H1 (cell line): ENCODE data around the gene RPP25L. TPM values are rescaled to one million over a fixed set of nuclear protein-coding genes. Genes with fewer than 3 reads are reported as not detected.

Experiments used
- CTCF ChIA-PET: fragments of 300-600 bp; sonication (Branson Sonifier 250); formaldehyde crosslinking; loops from one replicate; lab custom pipeline; 2021; ENCODE audit not compliant: partially characterized antibody; lab: Charles Lee
- POLR2A ChIA-PET: fragments of 300-600 bp; sonication (Branson Sonifier 250); formaldehyde crosslinking; loops from one replicate; lab custom pipeline; 2021; ENCODE audit warnings: inconsistent platforms; ENCODE audit not compliant: partially characterized antibody; lab: Charles Lee
- DNase-seq, 2 experiments: peaks; one replicate each; pipeline versions ENCODE4 v3.0.0 to v3.0.0-alpha.2; 2010 to 2022; ENCODE audit warnings: low spot score in 2 of 2, low read depth in 1 of 2, mixed read lengths in 1 of 2
- FAIRE-seq: peaks from 2 replicates; lab custom pipeline; 2011; peaks lifted over from hg19 to GRCh38; lab: Jason Lieb, UNC
- H2AFZ ChIP-seq: 2 replicates; pipeline ENCODE4 v1.8.1; 2012; ENCODE audit warnings: low read length, inconsistent platforms
- H2AK5ac ChIP-seq: 2 replicates; pipeline ENCODE4 v1.6.1; 2013; ENCODE audit warnings: low read depth, low read length
- H2BK120ac ChIP-seq: replicated peaks from 2 replicates; pipeline ENCODE3; 2013; ENCODE audit warnings: low read depth, low read length, inconsistent platforms
- H2BK12ac ChIP-seq: 2 replicates; pipeline ENCODE4 v1.6.1; 2013; ENCODE audit warnings: low read depth, low read length
- H2BK15ac ChIP-seq: 2 replicates; pipeline ENCODE4 v1.6.1; 2013; ENCODE audit warnings: low read length
- H2BK20ac ChIP-seq: 2 replicates; pipeline ENCODE4 v1.6.1; 2013; ENCODE audit warnings: low read length
- H2BK5ac ChIP-seq: 2 replicates; pipeline ENCODE4 v1.6.1; 2013; ENCODE audit warnings: low read depth, low read length
- H3K14ac ChIP-seq: 2 replicates; pipeline ENCODE4 v1.6.1; 2013; ENCODE audit warnings: inconsistent platforms; ENCODE audit not compliant: insufficient read length
- H3K18ac ChIP-seq: 2 replicates; pipeline ENCODE4 v1.6.1; 2013; ENCODE audit warnings: low read length; ENCODE audit errors: extremely low read depth
- H3K23ac ChIP-seq: 2 replicates; pipeline ENCODE4 v1.6.1; 2013; ENCODE audit warnings: inconsistent platforms; ENCODE audit not compliant: insufficient read length
- H3K23me2 ChIP-seq: 2 replicates; pipeline ENCODE4 v1.6.1; 2013; ENCODE audit warnings: low read depth, low read length
- H3K27ac ChIP-seq: 2 replicates; pipeline ENCODE4 v1.6.1; 2011; ENCODE audit warnings: low read depth, low read length, inconsistent platforms
- H3K27me3 ChIP-seq, 4 experiments: replicated peaks in 1 of 4; 1 replicate in 1 of 4; 2 replicates in 3 of 4; pipeline versions ENCODE4 v1.6.1 to v1.8.1; 2011 to 2013; ENCODE audit warnings: low read length in 3 of 4, mild to moderate bottlenecking in 3 of 4, inconsistent platforms in 2 of 4, mixed read lengths in 2 of 4, moderate library complexity in 1 of 4; ENCODE audit not compliant: control insufficient read depth in 3 of 4, insufficient read depth in 3 of 4; ENCODE audit errors: extremely low read depth in 1 of 4
- H3K36me3 ChIP-seq, 4 experiments: 2 replicates each; pipeline versions ENCODE4 v1.6.1 to v1.8.1; 2011 to 2013; ENCODE audit warnings: mild to moderate bottlenecking in 4 of 4, low read length in 3 of 4, moderate library complexity in 2 of 4, control low read depth in 1 of 4, inconsistent platforms in 1 of 4; ENCODE audit not compliant: insufficient read depth in 4 of 4, control insufficient read depth in 2 of 4
- H3K4ac ChIP-seq: replicated peaks from 2 replicates; pipeline ENCODE3; 2013; ENCODE audit warnings: low read length, low read depth, mixed read lengths, inconsistent platforms; ENCODE audit not compliant: insufficient read length
- H3K4me1 ChIP-seq, 4 experiments: replicated peaks in 1 of 4; 1 replicate in 1 of 4; 2 replicates in 3 of 4; pipeline versions ENCODE4 v1.6.1 to v1.8.1; 2011 to 2013; ENCODE audit warnings: low read length in 3 of 4, inconsistent platforms in 2 of 4, mixed read lengths in 1 of 4; ENCODE audit not compliant: insufficient read depth in 4 of 4, control insufficient read depth in 3 of 4
- H3K4me2 ChIP-seq, 2 experiments: 2 replicates each; pipeline versions ENCODE4 v1.6.1 to v1.8.1; 2011 to 2013; ENCODE audit warnings: low read depth in 2 of 2, low read length in 2 of 2, control low read depth in 1 of 2, inconsistent platforms in 1 of 2, mild to moderate bottlenecking in 1 of 2; ENCODE audit not compliant: insufficient read depth in 1 of 2
- H3K4me3 ChIP-seq, 4 experiments: fragments of 200-600, 300-600 bp in 1 of 4; sonication (generic), shearing (Covaris generic), sonication (Bioruptor Twin) in 1 of 4; 2 replicates each; pipeline versions ENCODE4 v1.5.1 to v1.8.1; 2011 to 2016; ENCODE audit warnings: low read length in 4 of 4, low read depth in 3 of 4, control low read depth in 2 of 4, inconsistent platforms in 2 of 4, mild to moderate bottlenecking in 2 of 4, mixed read lengths in 1 of 4, moderate library complexity in 1 of 4; ENCODE audit not compliant: insufficient read depth in 2 of 4; ENCODE audit errors: extremely low read depth in 1 of 4
- H3K56ac ChIP-seq: replicated peaks from 2 replicates; pipeline ENCODE3; 2013; ENCODE audit warnings: low read depth, mild to moderate bottlenecking, mixed read lengths, low read length, inconsistent platforms; ENCODE audit not compliant: insufficient read length
- H3K79me1 ChIP-seq: 2 replicates; pipeline ENCODE4 v1.6.1; 2013; ENCODE audit warnings: low read depth, low read length, control low read depth
- H3K79me2 ChIP-seq, 2 experiments: 2 replicates each; pipeline versions ENCODE4 v1.6.1 to v1.8.1; 2012 to 2013; ENCODE audit warnings: low read length in 2 of 2, mild to moderate bottlenecking in 2 of 2, inconsistent platforms in 1 of 2; ENCODE audit not compliant: insufficient read depth in 2 of 2, control insufficient read depth in 1 of 2
- H3K9ac ChIP-seq, 4 experiments: replicated peaks in 1 of 4; 1 replicate in 1 of 4; 2 replicates in 3 of 4; pipeline versions ENCODE4 v1.6.1 to v1.8.1; 2011 to 2013; ENCODE audit warnings: low read depth in 3 of 4, low read length in 3 of 4, control low read depth in 2 of 4, mild to moderate bottlenecking in 2 of 4, moderate library complexity in 2 of 4, inconsistent platforms in 1 of 4; ENCODE audit errors: extremely low read depth in 1 of 4
- H3K9me3 ChIP-seq, 2 experiments: 2 replicates each; pipeline versions ENCODE4 v1.6.1 to v1.8.1; 2012 to 2013; ENCODE audit warnings: mild to moderate bottlenecking in 2 of 2, moderate library complexity in 2 of 2, control low read depth in 1 of 2, inconsistent platforms in 1 of 2, low read depth in 1 of 2, low read length in 1 of 2, mixed read lengths in 1 of 2; ENCODE audit not compliant: insufficient read depth in 2 of 2
- H4K20me1 ChIP-seq, 2 experiments: replicated peaks in 1 of 2; 2 replicates each; pipeline versions ENCODE3 to v1.8.1; 2011 to 2013; ENCODE audit warnings: inconsistent platforms in 2 of 2, low read length in 2 of 2, mild to moderate bottlenecking in 1 of 2; ENCODE audit not compliant: insufficient read depth in 2 of 2, control insufficient read depth in 1 of 2
- H4K5ac ChIP-seq: 2 replicates; pipeline ENCODE4 v1.6.1; 2013; ENCODE audit warnings: low read length, low read depth, mixed read lengths, inconsistent platforms; ENCODE audit not compliant: insufficient read length
- H4K8ac ChIP-seq: 2 replicates; pipeline ENCODE4 v1.8.0; 2013; ENCODE audit warnings: mild to moderate bottlenecking, moderate library complexity, low read length, inconsistent platforms; ENCODE audit not compliant: insufficient read depth; ENCODE audit errors: extremely low read depth
- H4K91ac ChIP-seq: replicated peaks from 2 replicates; pipeline ENCODE3; 2013; ENCODE audit warnings: low read length, mixed read lengths, inconsistent platforms; ENCODE audit not compliant: insufficient read length
- ATF3 ChIP-seq: IDR thresholded peaks from 2 replicates; pipeline ENCODE4 v1.6.1; 2011; ENCODE audit warnings: low read depth, mild to moderate bottlenecking, low read length; ENCODE audit not compliant: insufficient read depth
- CBX8 ChIP-seq: fragments of 300-800, 300-1000 bp; sonication (generic); IDR thresholded peaks from 2 replicates; pipeline ENCODE4 v1.7.1; 2016; ENCODE audit warnings: low read depth, low read length, borderline replicate concordance
- CHD2 ChIP-seq: IDR thresholded peaks from 2 replicates; pipeline ENCODE4 v1.6.1; 2012; ENCODE audit warnings: low read length, improper control_type of control experiment
- EP300 ChIP-seq, 2 experiments: IDR thresholded peaks; 1 replicate in 1 of 2; 2 replicates in 1 of 2; pipeline ENCODE4 v1.6.1; 2011 to 2012; ENCODE audit warnings: low read depth in 2 of 2, low read length in 2 of 2, mild to moderate bottlenecking in 2 of 2, borderline replicate concordance in 1 of 2, inconsistent platforms in 1 of 2, moderate library complexity in 1 of 2
- JUND ChIP-seq: IDR thresholded peaks from 2 replicates; pipeline ENCODE4 v1.6.1; 2011; ENCODE audit warnings: mild to moderate bottlenecking, improper control_type of control experiment, low read length
- NANOG ChIP-seq: IDR thresholded peaks from 2 replicates; pipeline ENCODE4 v1.6.1; 2011; ENCODE audit warnings: low read length, low read depth, mild to moderate bottlenecking, inconsistent platforms; ENCODE audit not compliant: insufficient read depth, poor library complexity, severe bottlenecking
- NRF1 ChIP-seq: IDR thresholded peaks from 2 replicates; pipeline ENCODE4 v1.6.1; 2011; ENCODE audit warnings: mild to moderate bottlenecking, low read depth, low read length, improper control_type of control experiment
- PHF8 ChIP-seq: fragments of 200-600 bp; sonication (generic); conservative IDR thresholded peaks from 2 replicates; pipeline ENCODE4 v1.7.1; 2012; ENCODE audit warnings: low read depth, mild to moderate bottlenecking, inconsistent platforms, low read length, moderate library complexity
- POLR2AphosphoS5 ChIP-seq: IDR thresholded peaks from 2 replicates; pipeline ENCODE4 v1.6.1; 2011; ENCODE audit warnings: low read depth, low read length
- TBP ChIP-seq: IDR thresholded peaks from 2 replicates; pipeline ENCODE4 v1.6.1; 2011; ENCODE audit warnings: low read depth, low read length, improper control_type of control experiment
- WGBS, 2 experiments: shearing (Covaris generic) in 1 of 2; methylation state at CpG; one replicate each; pipeline versions ENCODE4 v1.1.6 to v1.1.7; 2013 to 2015; ENCODE audit warnings: low lambda C conversion rate in 2 of 2, mixed read lengths in 2 of 2, inconsistent platforms in 1 of 2, low coverage in 1 of 2, missing lambda C conversion rate in 1 of 2; ENCODE audit not compliant: insufficient replicate concordance in 2 of 2, insufficient coverage in 1 of 2, insufficient read length in 1 of 2; ENCODE audit errors: extremely low coverage in 1 of 2, missing lambda C conversion rate in 1 of 2; 5-methylcytosine and 5-hydroxymethylcytosine counted together
- polyA plus RNA-seq, 7 experiments: library from polyadenylated mRNA; depleted of rRNA in 3 of 7; stranded (reverse) in 5 of 7; unstranded in 2 of 7; fragments of >200 nt in 5 of 7; fragments of 200-250 nt in 2 of 7; gene quantifications; 1 replicate in 5 of 7; 2 replicates in 1 of 7; 4 replicates in 1 of 7; pipeline versions ENCODE4 v1.2.1 to v1.2.3, GENCODE V29; 2011 to 2013; ENCODE audit warnings: missing spikeins in 2 of 7, mixed read lengths in 2 of 7
- total RNA-seq: library from RNA; stranded (reverse); fragmentation: NEBNext Ultra II Directional; extraction: Animal tissue kit (Norgen Biotek cat#: 25700); gene quantifications from 2 replicates; pipeline ENCODE4 v1.2.1, GENCODE V29; 2021

RPP25L gene
- total and polyA plus RNA-seq, 2 of the 8 experiments (the other 6 are each of a cell fraction or from before 2014, with no cell fraction given), result 21.6 to 75.0 TPM

GRCh38 chr9:34655394-34655793 is 43.5 kb upstream of the RPP25L start:
- Histone ChIP-seq H2BK120ac (no peak overlapping the region), H4K5ac (no peak overlapping the region), H3K27me3 (no peaks in the 10 kb centered on the region; a peak in 1 of 7 replicates), H4K8ac (no peak overlapping the region), H2BK12ac (no peak overlapping the region), H3K4me1 (peaks cover 5 to 22% (median 10%) of the 10 kb centered on the region in 4 experiments; a peak in 6 of 7 replicates), H3K4ac (no peak overlapping the region), H2BK5ac (no peak overlapping the region), H3K27ac (no peak overlapping the region), H2BK20ac (no peak overlapping the region), H3K79me1 (no peaks in the 10 kb centered on the region), H4K91ac (no peak overlapping the region), H2AK5ac (no peak overlapping the region), H3K4me2 (no peak overlapping the region), H3K23ac (no peak overlapping the region), H3K18ac (no peak overlapping the region), H3K79me2 (no peaks in the 10 kb centered on the region), H3K4me3 (no peak overlapping the region), H3K56ac (no peak overlapping the region), H3K23me2 (peaks cover 4% of the 10 kb centered on the region), H3K14ac (no peak overlapping the region), H3K36me3 (no peaks in the 10 kb centered on the region), H3K9me3 (no peaks in the 10 kb centered on the region), H3K9ac (no peak overlapping the region), H4K20me1 (peaks cover 0 to 4% of the 10 kb centered on the region in 2 experiments), H2BK15ac (no peak overlapping the region), H2AFZ (no peak overlapping the region)
- ChIA-PET CTCF (interaction anchor here (0.6 to 15.2 kb wide), 4 partner anchors 9 to 47 kb away, joined by 3 to 277 read pairs (median 8); partner anchors contain the start of genes GALT and SIGMAR1), POLR2A (interaction anchor here (0.7 to 12.8 kb wide), 5 partner anchors 9 to 1077 kb away, joined by 3 to 127 read pairs (median 10); partner anchors contain the start of genes ARID3C, CREB3, GALT and SIGMAR1)
- TF ChIP-seq TBP (no peak), EP300 (IDR thresholded peaks at IDR 0.05; ENCODE audit: borderline replicate concordance in 1 of 2, low read depth in 2 of 2, low read length in 2 of 2) (no peak), ATF3 (no peak), CHD2 (no peak), POLR2AphosphoS5 (no peak), JUND (no peak), PHF8 (no peak), CBX8 (no peak), NRF1 (no peak), NANOG (no peak)
- 84% methylated on average over 5 of the region's 5 CpGs; no CpG with 5 or more reads in 1 of the 2 experiments for WGBS, 2 experiments
- DNase-seq (no peak), FAIRE-seq (no peak)
